Measurements from ENCODE around the gene SND1. TPM values are rescaled to one million over a fixed set of nuclear protein-coding genes. Genes with fewer than 3 reads are reported as not detected.
A peak's percentile ranks its signal among the peaks of the same experiment; 100 is the strongest.

SND1 gene
- total RNA-seq, 1 experiment from 2014 or later: 139 TPM

DNA sequence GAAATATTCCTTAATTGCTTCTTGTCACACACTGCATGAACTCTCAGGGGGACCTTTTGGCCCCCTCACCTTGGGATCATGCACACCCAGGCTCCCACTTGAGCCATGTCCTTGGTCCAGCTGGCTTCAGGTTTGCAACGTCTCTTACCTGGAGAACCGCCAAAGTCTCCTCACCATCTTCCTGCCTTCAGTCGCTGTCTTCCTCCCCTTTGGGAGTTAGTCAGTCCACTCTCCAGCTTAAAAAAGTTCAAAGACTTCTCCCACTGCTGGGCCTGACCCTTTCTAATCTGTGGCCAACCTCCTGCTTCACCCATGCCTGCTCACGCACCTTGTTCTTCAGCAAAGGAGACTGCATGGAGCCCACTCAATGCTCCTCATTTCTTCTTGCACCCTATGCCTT lies 461.8 kb downstream of the SND1 start:
- Histone ChIP-seq H3K9me3 (ENCODE audit: low read length) (no peaks in the 10 kb centered on the region), H3K79me2 (ENCODE audit: low read length) (no peaks in the 10 kb centered on the region), H3F3A (ENCODE audit: low read length, unreplicated experiment) (no peaks in the 10 kb centered on the region), H3K36me3 (ENCODE audit: low read depth, low read length) (no peaks in the 10 kb centered on the region), H3K9ac (ENCODE audit: low read length) (no peak overlapping the region), H3K9me2 (replicated peaks; ENCODE audit: low read length) (no peaks in the 10 kb centered on the region), H2AFZ (ENCODE audit: low read length) (no peak overlapping the region), H4K20me1 (ENCODE audit: low read length) (no peaks in the 10 kb centered on the region), H3K27me3 (ENCODE audit: low read length) (no peaks in the 10 kb centered on the region), H3K27ac (ENCODE audit: low read length) (no peak overlapping the region), H3K4me3 (ENCODE audit: low read length) (no peak overlapping the region), H3K4me2 (ENCODE audit: low read length) (no peak overlapping the region), H3K4me1 (ENCODE audit: insufficient read depth, low read length) (peaks cover 5% of the 10 kb centered on the region; the same call in 1 of the 2 replicates)
- DNase-seq (no peak), ATAC-seq (no peak)
- POLR2A ChIA-PET (ENCODE audit: unreplicated experiment): no interaction called here
- intact Hi-C loops (cut with micrococcal nuclease): no loop called here
- TF ChIP-seq, protein P1, sequence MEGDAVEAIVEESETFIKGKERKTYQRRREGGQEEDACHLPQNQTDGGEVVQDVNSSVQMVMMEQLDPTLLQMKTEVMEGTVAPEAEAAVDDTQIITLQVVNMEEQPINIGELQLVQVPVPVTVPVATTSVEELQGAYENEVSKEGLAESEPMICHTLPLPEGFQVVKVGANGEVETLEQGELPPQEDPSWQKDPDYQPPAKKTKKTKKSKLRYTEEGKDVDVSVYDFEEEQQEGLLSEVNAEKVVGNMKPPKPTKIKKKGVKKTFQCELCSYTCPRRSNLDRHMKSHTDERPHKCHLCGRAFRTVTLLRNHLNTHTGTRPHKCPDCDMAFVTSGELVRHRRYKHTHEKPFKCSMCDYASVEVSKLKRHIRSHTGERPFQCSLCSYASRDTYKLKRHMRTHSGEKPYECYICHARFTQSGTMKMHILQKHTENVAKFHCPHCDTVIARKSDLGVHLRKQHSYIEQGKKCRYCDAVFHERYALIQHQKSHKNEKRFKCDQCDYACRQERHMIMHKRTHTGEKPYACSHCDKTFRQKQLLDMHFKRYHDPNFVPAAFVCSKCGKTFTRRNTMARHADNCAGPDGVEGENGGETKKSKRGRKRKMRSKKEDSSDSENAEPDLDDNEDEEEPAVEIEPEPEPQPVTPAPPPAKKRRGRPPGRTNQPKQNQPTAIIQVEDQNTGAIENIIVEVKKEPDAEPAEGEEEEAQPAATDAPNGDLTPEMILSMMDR (conservative IDR thresholded peaks at IDR 0.05; ENCODE audit: low read depth, low read length): no peak
- TF ChIP-seq EZH2phosphoT487 (IDR thresholded peaks at IDR 0.05; ENCODE audit: borderline replicate concordance, low read length) (no peak), EZH2 (IDR thresholded peaks at IDR 0.05; ENCODE audit: low read length, unreplicated experiment) (no peak)
- CTCF ChIA-PET: no interaction called here
- BruUV-seq (replicated peaks): no TSS peak

DNA sequence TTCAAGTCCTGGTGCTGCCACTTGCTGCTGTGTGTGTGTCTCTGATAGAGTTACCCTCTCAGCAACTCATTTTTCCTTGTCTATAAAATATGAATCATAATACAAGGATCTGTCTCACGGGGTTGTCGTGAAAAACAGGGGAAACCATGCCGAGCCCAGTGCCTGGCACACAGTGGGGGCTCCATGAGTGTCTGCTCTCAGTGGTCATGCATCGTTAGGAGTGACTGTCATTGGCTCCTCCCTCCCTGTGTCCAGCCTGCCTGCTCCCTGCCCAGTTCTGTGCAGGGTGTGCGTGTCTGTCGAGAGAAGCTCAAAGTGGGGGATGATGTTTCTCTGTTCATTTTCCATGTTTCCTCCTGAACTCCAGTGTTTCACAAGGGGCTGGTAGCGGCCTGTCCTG lies 462.8 kb downstream of the SND1 start:
- no peak overlapping the region for H3K4me3 ChIP-seq (ENCODE audit: low read length)
- no peaks in the 10 kb centered on the region for H4K20me1 ChIP-seq (ENCODE audit: low read length)
- no peaks in the 10 kb centered on the region for H3K9me3 ChIP-seq (ENCODE audit: low read length)
- no peak overlapping the region for H3K27ac ChIP-seq (ENCODE audit: low read length)
- no peak overlapping the region for H3K4me2 ChIP-seq (ENCODE audit: low read length)
- no peak overlapping the region for H2AFZ ChIP-seq (ENCODE audit: low read length)
- ChIA-PET POLR2A (ENCODE audit: unreplicated experiment) (interaction anchor here (0.6 kb wide), 1 partner anchor 449 kb away, joined by 5 read pairs; no protein-coding TSS in a partner anchor), CTCF (no interaction called here)
- no peaks in the 10 kb centered on the region for H3F3A ChIP-seq (ENCODE audit: low read length, unreplicated experiment)
- DNase-seq (no peak), ATAC-seq (no peak)
- no peaks in the 10 kb centered on the region for H3K27me3 ChIP-seq (ENCODE audit: low read length)
- H3K36me3 ChIP-seq (ENCODE audit: low read depth, low read length): no peaks in the 10 kb centered on the region
- intact Hi-C loops (cut with micrococcal nuclease): no loop called here
- no peaks in the 10 kb centered on the region for H3K9me2 ChIP-seq (replicated peaks; ENCODE audit: low read length)
- BruUV-seq (replicated peaks): no TSS peak
- TF ChIP-seq EZH2phosphoT487 (IDR thresholded peaks at IDR 0.05; ENCODE audit: borderline replicate concordance, low read length): no peak
- no peak for TF ChIP-seq EZH2 (IDR thresholded peaks at IDR 0.05; ENCODE audit: low read length, unreplicated experiment)
- TF ChIP-seq, protein P1 (conservative IDR thresholded peaks at IDR 0.05; ENCODE audit: low read depth, low read length): no peak
- H3K79me2 ChIP-seq (ENCODE audit: low read length): no peaks in the 10 kb centered on the region
- H3K4me1 ChIP-seq (ENCODE audit: insufficient read depth, low read length): peaks cover 5% of the 10 kb centered on the region; the same call in 1 of the 2 replicates
- H3K9ac ChIP-seq (ENCODE audit: low read length): no peak overlapping the region

DNA sequence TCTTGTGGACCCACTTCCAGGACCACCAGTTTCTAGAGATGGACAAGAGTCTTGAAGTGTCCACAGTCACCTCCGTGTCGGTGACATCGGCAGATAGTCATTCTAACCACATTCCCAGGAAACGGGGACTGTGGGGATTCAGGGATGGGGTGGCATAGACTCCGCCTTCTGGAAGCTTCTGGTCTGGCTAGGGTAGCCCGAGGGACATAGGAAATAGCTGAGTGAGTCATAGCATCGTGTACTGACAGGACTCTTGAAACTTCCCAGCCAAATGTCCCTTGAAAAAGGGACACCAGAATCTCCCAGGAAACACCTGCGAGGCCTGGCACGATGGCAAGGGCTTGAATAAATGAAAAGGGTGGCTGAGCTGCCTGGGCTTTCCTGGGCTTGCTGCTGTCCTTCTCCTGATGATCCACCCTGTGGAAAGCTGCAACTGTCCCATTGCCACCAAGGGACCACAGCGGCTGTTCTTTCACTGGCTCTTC lies 463.4 kb downstream of the SND1 start:
- no peak overlapping the region for H3K9ac ChIP-seq (ENCODE audit: low read length)
- no peaks in the 10 kb centered on the region for H3K36me3 ChIP-seq (ENCODE audit: low read depth, low read length)
- no peaks in the 10 kb centered on the region for H3K9me3 ChIP-seq (ENCODE audit: low read length)
- DNase-seq (peak; percentile 58), ATAC-seq (peak; percentile 79)
- no peaks in the 10 kb centered on the region for H4K20me1 ChIP-seq (ENCODE audit: low read length)
- no peaks in the 10 kb centered on the region for H3K9me2 ChIP-seq (replicated peaks; ENCODE audit: low read length)
- ChIA-PET CTCF (no interaction called here), POLR2A (ENCODE audit: unreplicated experiment) (interaction anchor here (0.6 kb wide), 2 partner anchors 105 to 449 kb away, joined by 5 to 7 read pairs; no protein-coding TSS in a partner anchor)
- H3K4me1 ChIP-seq (ENCODE audit: insufficient read depth, low read length): peaks cover 5% of the 10 kb centered on the region; the same call in 1 of the 2 replicates
- no peaks in the 10 kb centered on the region for H3K79me2 ChIP-seq (ENCODE audit: low read length)
- no peaks in the 10 kb centered on the region for H3K27me3 ChIP-seq (ENCODE audit: low read length)
- H3K27ac ChIP-seq (ENCODE audit: low read length): no peak overlapping the region
- H2AFZ ChIP-seq (ENCODE audit: low read length): no peak overlapping the region
- intact Hi-C loops (cut with micrococcal nuclease): no loop called here
- H3K4me2 ChIP-seq (ENCODE audit: low read length): no peak overlapping the region
- H3K4me3 ChIP-seq (ENCODE audit: low read length): no peak overlapping the region
- no TSS peak for BruUV-seq (replicated peaks)
- TF ChIP-seq, protein P1 (conservative IDR thresholded peaks at IDR 0.05; ENCODE audit: low read depth, low read length): no peak
- TF ChIP-seq EZH2 (IDR thresholded peaks at IDR 0.05; ENCODE audit: low read length, unreplicated experiment) (no peak), EZH2phosphoT487 (IDR thresholded peaks at IDR 0.05; ENCODE audit: borderline replicate concordance, low read length) (no peak)
- H3F3A ChIP-seq (ENCODE audit: low read length, unreplicated experiment): no peaks in the 10 kb centered on the region

All from PC-3 (cell line).